ENCODE results near the gene TAB2.
A peak's percentile ranks its signal among the peaks of the same experiment; 100 is the strongest.
"Not testable (repeated sequence)": the region's sequence is repeated elsewhere in the genome, so short reads cannot be mapped to it uniquely, and the experiment has no call there.

TAB2 gene

GRCh38 chr6:149444360-149445094 lies 127.0 kb downstream of the TAB2 start:
- DNase-seq (ENCODE audit: low read depth), result not testable (repeated sequence)

- DNase-seq (ENCODE audit: low read depth), result no peak
Measured at GRCh38 chr6:149445095-149445466, 127.6 kb downstream of the TAB2 start.

GRCh38 chr6:149445573-149445972 lies 128.1 kb downstream of the TAB2 start:
- no peak for DNase-seq (ENCODE audit: low read depth)

- no peak for DNase-seq (ENCODE audit: low read depth)
Measured at GRCh38 chr6:149446791-149447376, 129.4 kb downstream of the TAB2 start.

GRCh38 chr6:149448821-149449453 lies 131.4 kb downstream of the TAB2 start:
- no peak for DNase-seq (ENCODE audit: low read depth)

- no peak for DNase-seq (ENCODE audit: low read depth)
Measured at GRCh38 chr6:149449831-149450678, 132.5 kb downstream of the TAB2 start.

GRCh38 chr6:149450679-149451375 lies 133.3 kb downstream of the TAB2 start:
- no peak for DNase-seq (ENCODE audit: low read depth)

GRCh38 chr6:149451376-149452036 lies 134.0 kb downstream of the TAB2 start:
- DNase-seq (ENCODE audit: low read depth), result no peak

GRCh38 chr6:149452037-149452939 lies 134.8 kb downstream of the TAB2 start:
- DNase-seq (ENCODE audit: low read depth), result no peak

- no peak for DNase-seq (ENCODE audit: low read depth)
Measured at GRCh38 chr6:149453597-149454345, 136.3 kb downstream of the TAB2 start.

- DNase-seq (ENCODE audit: low read depth), result peak; percentile 94
Measured at GRCh38 chr6:149454346-149454848, 136.9 kb downstream of the TAB2 start.

- DNase-seq (ENCODE audit: low read depth), result no peak
Measured at GRCh38 chr6:149455031-149455732, 137.7 kb downstream of the TAB2 start.

- no peak for DNase-seq (ENCODE audit: low read depth)
Measured at GRCh38 chr6:149456311-149457021, 139.0 kb downstream of the TAB2 start.

GRCh38 chr6:149457316-149457884 lies 139.9 kb downstream of the TAB2 start:
- no peak for DNase-seq (ENCODE audit: low read depth)

GRCh38 chr6:149458196-149458595 lies 140.7 kb downstream of the TAB2 start:
- DNase-seq (ENCODE audit: low read depth), result no peak

GRCh38 chr6:149458806-149459205 lies 141.3 kb downstream of the TAB2 start:
- no peak for DNase-seq (ENCODE audit: low read depth)

GRCh38 chr6:149459761-149460160 lies 142.2 kb downstream of the TAB2 start:
- DNase-seq (ENCODE audit: low read depth), result no peak

- DNase-seq (ENCODE audit: low read depth), result not testable (repeated sequence)
Measured at GRCh38 chr6:149460249-149460648, 142.7 kb downstream of the TAB2 start.

Measured in stromal cell of bone marrow (primary cell).